K562 (cell line): ENCODE results near the gene HMCN2. TPM values are rescaled to one million over a fixed set of nuclear protein-coding genes. Genes with fewer than 3 reads are reported as not detected.
A peak's percentile ranks its signal among the peaks of the same experiment; 100 is the strongest.

Experiments
- ATAC-seq: fragments of 200-7000 bp; cut with Tn5 transposase; 3 replicates; pipeline ENCODE4 v1.9.1; 2020; ENCODE audit warnings: moderate library complexity
- BruUV-seq: library from RNA; stranded (reverse); fragments of 400-500 nt; replicated peaks from 2 replicates; lab custom pipeline; 2021; lab: Mats Ljungman, UMichigan
- CTCF ChIA-PET: fragments of 300-600 bp; formaldehyde crosslinking; extraction: SDS; loops from one replicate; lab custom pipeline; 2021; ENCODE audit warnings: low intra/inter-chr PET ratio; lab: Yijun Ruan, JAX
- POLR2A ChIA-PET: fragments of 300-600, 350-650 bp; sonication (Branson Sonifier 250); formaldehyde crosslinking; extraction: SDS; loops from one replicate; lab custom pipeline; 2021; ENCODE audit warnings: antibody characterized with exemption, inconsistent platforms; lab: Yijun Ruan, JAX
- DNase-seq, 4 experiments: peaks; one replicate each; pipeline versions ENCODE4 v3.0.0 to v3.0.0-alpha.2; 2011 to 2018; ENCODE audit warnings: low spot score in 3 of 4, mixed read lengths in 3 of 4; ENCODE audit errors: extremely low read depth in 1 of 4
- FAIRE-seq: peaks from 2 replicates; lab custom pipeline; 2011; peaks lifted over from hg19 to GRCh38; lab: Jason Lieb, UNC
- H2AFZ ChIP-seq: 2 replicates; pipeline ENCODE4 v1.6.0; 2011; ENCODE audit warnings: low read depth, low read length, control low read depth, inconsistent platforms
- H3K27ac ChIP-seq: fragments of 200-600 bp; 3 replicates; pipeline ENCODE4 v1.8.0; 2011; ENCODE audit warnings: low read depth, mild to moderate bottlenecking, control low read depth, inconsistent platforms, low read length, moderate library complexity, mixed read lengths; ENCODE audit errors: extremely low read depth
- H3K27me3 ChIP-seq, 2 experiments: fragments of 300-600 bp in 1 of 2; 2 replicates in 1 of 2; 3 replicates in 1 of 2; pipeline versions ENCODE4 v1.6.0 to v1.8.0; 2011; ENCODE audit warnings: inconsistent platforms in 2 of 2, low read length in 2 of 2, mild to moderate bottlenecking in 1 of 2, mixed read lengths in 1 of 2, moderate library complexity in 1 of 2; ENCODE audit not compliant: control insufficient read depth in 2 of 2, insufficient read depth in 2 of 2
- H3K36me3 ChIP-seq: fragments of 300-600 bp; 3 replicates; pipeline ENCODE4 v1.8.0; 2011; ENCODE audit warnings: mild to moderate bottlenecking, low read length, inconsistent platforms; ENCODE audit not compliant: control insufficient read depth, insufficient read depth
- H3K4me1 ChIP-seq, 2 experiments: fragments of 200-600 bp in 1 of 2; replicated peaks in 1 of 2; 2 replicates in 1 of 2; 3 replicates in 1 of 2; pipeline versions ENCODE4 v1.5.1 to v1.8.0; 2011; ENCODE audit warnings: inconsistent platforms in 2 of 2, low read length in 2 of 2, mild to moderate bottlenecking in 1 of 2, mixed read lengths in 1 of 2, moderate library complexity in 1 of 2; ENCODE audit not compliant: control insufficient read depth in 2 of 2, insufficient read depth in 2 of 2
- H3K4me2 ChIP-seq: 2 replicates; pipeline ENCODE4 v1.6.1; 2011; ENCODE audit warnings: low read length, control low read depth, inconsistent platforms, mixed read lengths; ENCODE audit not compliant: insufficient read depth
- H3K4me3 ChIP-seq: fragments of 200-600 bp; sonication (generic), shearing (Covaris generic); 2 replicates; pipeline ENCODE4 v1.5.1; 2016; ENCODE audit warnings: control low read depth, inconsistent platforms
- H3K79me2 ChIP-seq: fragments of 200-600 bp; 3 replicates; pipeline ENCODE4 v1.8.0; 2011; ENCODE audit warnings: low read length, inconsistent platforms; ENCODE audit not compliant: control insufficient read depth, insufficient read depth
- H3K9ac ChIP-seq, 2 experiments: 2 replicates each; pipeline versions ENCODE4 v1.6.0 to v1.6.1; 2011; ENCODE audit warnings: low read depth in 2 of 2, low read length in 2 of 2, control low read depth in 1 of 2, inconsistent platforms in 1 of 2, mild to moderate bottlenecking in 1 of 2, mixed read lengths in 1 of 2; ENCODE audit not compliant: insufficient read depth in 1 of 2
- H3K9me1 ChIP-seq: one replicate; pipeline ENCODE4 v1.6.0; 2011; ENCODE audit warnings: inconsistent platforms, mild to moderate bottlenecking, low read length, moderate library complexity; ENCODE audit not compliant: control insufficient read depth, insufficient read depth
- H3K9me3 ChIP-seq: replicated peaks from 2 replicates; pipeline ENCODE4 v1.5.1; 2011; ENCODE audit warnings: low read depth, low read length, inconsistent platforms; ENCODE audit not compliant: control insufficient read depth, insufficient read depth
- H4K20me1 ChIP-seq: replicated peaks from 2 replicates; pipeline ENCODE4 v1.6.1; 2011; ENCODE audit warnings: low read length, inconsistent platforms, mixed read lengths; ENCODE audit not compliant: control insufficient read depth, insufficient read depth
- CTCF ChIP-seq, 3 experiments: IDR thresholded peaks in 2 of 3; conservative IDR thresholded peaks in 1 of 3; 2 replicates each; pipeline ENCODE4 v1.5.1; 2011 to 2012; ENCODE audit warnings: low read length in 3 of 3, mild to moderate bottlenecking in 3 of 3, control low read depth in 2 of 3, improper control_type of control experiment in 1 of 3, inconsistent platforms in 1 of 3, low read depth in 1 of 3, mixed read lengths in 1 of 3, moderate library complexity in 1 of 3; ENCODE audit not compliant: insufficient read depth in 2 of 3
- KAT7 ChIP-seq: sonication (generic); formaldehyde crosslinking; IDR thresholded peaks from 2 replicates; pipeline ENCODE4 v1.8.0; 2022; ENCODE audit warnings: missing genetic modification reagents, mild to moderate bottlenecking, borderline replicate concordance
- ZNF121 ChIP-seq: sonication (generic); formaldehyde crosslinking; conservative IDR thresholded peaks from 2 replicates; pipeline ENCODE4 v1.8.0; 2022; ENCODE audit warnings: missing genetic modification reagents
- WGBS: fragments of 100-300 bp; shearing (Covaris generic); methylation state at CpG from one replicate; pipeline ENCODE4 v1.1.6; 2016; ENCODE audit warnings: low coverage, mixed read lengths; ENCODE audit not compliant: insufficient coverage; ENCODE audit errors: missing lambda C conversion rate; 5-methylcytosine and 5-hydroxymethylcytosine counted together
- in situ Hi-C: fragments of 300-500 bp; cut with MboI; formaldehyde crosslinking; loops from 4 replicates; pipeline ENCODE4 v1.15.0; 2018; ENCODE audit warnings: inconsistent platforms, mixed read lengths
- intact Hi-C: fragments of 100-400 bp; cut with micrococcal nuclease; formaldehyde crosslinking; loops from 2 replicates; pipeline ENCODE4 v1.14.2; 2022
- polyA plus RNA-seq, 8 experiments: library from polyadenylated mRNA; depleted of rRNA in 4 of 8; stranded (reverse) in 5 of 8; unstranded in 3 of 8; fragments of >200 nt; fragmentation: Nextera tagmentation in 2 of 8; fragmentation: Illumina TruSeq in 1 of 8; extraction: Ambion mirVana in 2 of 8; extraction: Trizol in 1 of 8; gene quantifications; 2 replicates each; pipeline versions ENCODE4 v1.2.1 to v1.2.3, GENCODE V29; 2011 to 2014; ENCODE audit warnings: inconsistent platforms in 1 of 8, missing spikeins in 1 of 8
- total RNA-seq, 7 experiments: library from RNA; depleted of rRNA in 6 of 7; stranded (reverse); fragments of >200 nt in 6 of 7; fragmentation: Illumina TruSeq in 2 of 7; extraction: Trizol in 2 of 7; gene quantifications; 2 replicates each; pipeline versions ENCODE4 v1.2.1 to v1.2.3, GENCODE V29; 2011 to 2021; ENCODE audit warnings: low replicate concordance in 1 of 7

The HMCN2 gene
- total and polyA plus RNA-seq, 9 of the 15 experiments (the other 6 are each of a cell fraction or from before 2014, with no cell fraction given) = 0.01 TPM; not detected in 8

- POLR2A ChIA-PET = interaction anchor here (1.0 kb wide), 2 partner anchors 15 to 49 kb away, joined by 3 to 4 read pairs; no protein-coding TSS in a partner anchor
- no peaks in the 10 kb centered on the region for H3K36me3 ChIP-seq
Measured at GRCh38 chr9:130398487-130399240, 133.1 kb downstream of the HMCN2 start.

GRCh38 chr9:130399768-130400167, 134.2 kb downstream of the HMCN2 start:
- ChIA-PET POLR2A (interaction anchor here (0.7 kb wide), 1 partner anchor 594 kb away, joined by 4 read pairs; no protein-coding TSS in a partner anchor), CTCF (no interaction called here)
- Histone ChIP-seq H3K79me2 (no peaks in the 10 kb centered on the region), H3K4me3 (no peak overlapping the region), H3K9ac (no peak overlapping the region), H3K36me3 (no peaks in the 10 kb centered on the region), H4K20me1 (peaks cover 4% of the 10 kb centered on the region; the same call in 1 of the 2 replicates), H3K27ac (no peak overlapping the region), H3K9me3 (no peaks in the 10 kb centered on the region), H3K9me1 (no peaks in the 10 kb centered on the region), H2AFZ (no peak overlapping the region), H3K27me3 (peaks cover 15 to 48% of the 10 kb centered on the region in 2 experiments), H3K4me2 (no peak overlapping the region), H3K4me1 (peaks cover 0 to 15% of the 10 kb centered on the region in 2 experiments; a peak in 2 of 5 replicates)
- intact Hi-C loops (no loop called here), in situ Hi-C loops (no loop called here)
- FAIRE-seq (no peak), ATAC-seq (no peak), DNase-seq (no peak)
- BruUV-seq = no TSS peak
- WGBS = 0% methylated on average over 8 of the region's 8 CpGs
- no peak for TF ChIP-seq CTCF (IDR thresholded peaks at IDR 0.05 in 2 of 3, conservative IDR thresholded peaks at IDR 0.05 in 1 of 3; ENCODE audit: insufficient read depth in 2 of 3, low read depth in 1 of 3, low read length in 3 of 3)

More at GRCh38 chr9:130398487-130399240, 133.1 kb downstream of the HMCN2 start:
- FAIRE-seq = no peak
- no peaks in the 10 kb centered on the region for H3K79me2 ChIP-seq
- H3K9ac ChIP-seq = peak overlapping the region in 1 of 2 experiments; percentile 5; a peak in 1 of 4 replicates
- intact Hi-C loops = no loop called here
- ATAC-seq = no peak; the same call in 2 of the 3 replicates
- CTCF ChIA-PET = interaction anchor here (0.6 kb wide), 1 partner anchor 43 kb away, joined by 3 read pairs; no protein-coding TSS in a partner anchor
- peaks cover under 1% of the 10 kb centered on the region; the same call in 1 of the 2 replicates for H4K20me1 ChIP-seq
- H3K27me3 ChIP-seq = peaks cover 9 to 43% of the 10 kb centered on the region in 2 experiments
- H3K4me3 ChIP-seq = no peak overlapping the region
- H3K9me3 ChIP-seq = no peaks in the 10 kb centered on the region
- H3K4me1 ChIP-seq = peaks cover 0 to 15% of the 10 kb centered on the region in 2 experiments; a peak in 2 of 5 replicates
- H2AFZ ChIP-seq = no peak overlapping the region
- DNase-seq = no peak
- H3K4me2 ChIP-seq = no peak overlapping the region
- WGBS = 1% methylated on average over 17 of the region's 17 CpGs
- in situ Hi-C loops = no loop called here
- H3K9me1 ChIP-seq = no peaks in the 10 kb centered on the region
- BruUV-seq = no TSS peak
- H3K27ac ChIP-seq = no peak overlapping the region
- no peak for TF ChIP-seq KAT7 (CRISPR knock-in tag)
- peak; percentile 79 for TF ChIP-seq ZNF121
- TF ChIP-seq, all 486 proteins: peak for 1
